NCI-H82 (cell line): ENCODE measurements around the gene RPL12.
A peak's percentile ranks its signal among the peaks of the same experiment; 100 is the strongest.
"Not testable (repeated sequence)": the region's sequence is repeated elsewhere in the genome, so short reads cannot be mapped to it uniquely, and the experiment has no call there.

ENCODE experiments used
- DNase-seq: peaks from one replicate; lab custom pipeline; 2025; lab: John Stamatoyannopoulos, UW

RPL12 gene

DNA sequence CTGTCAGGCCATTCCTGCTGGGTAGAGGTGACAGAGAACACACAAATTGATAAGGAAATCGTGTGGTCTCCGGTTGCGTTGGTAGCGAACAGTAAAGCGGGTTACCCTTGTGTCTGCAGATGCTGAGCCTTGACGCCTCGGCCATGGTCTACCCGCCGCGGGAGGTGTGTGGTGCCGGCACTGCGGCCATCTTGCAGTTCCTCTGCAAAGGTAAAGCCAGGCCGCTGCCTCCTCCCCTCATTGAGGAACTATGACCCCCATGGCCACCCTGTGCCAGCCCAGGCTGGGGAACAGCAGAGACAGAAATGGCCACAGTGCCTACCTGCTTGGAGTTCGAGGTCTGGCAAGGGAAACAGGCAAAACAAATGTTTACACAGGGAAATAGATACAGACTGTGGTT lies 16.4 kb upstream of the RPL12 start:
- DNase-seq: no peak

DNA sequence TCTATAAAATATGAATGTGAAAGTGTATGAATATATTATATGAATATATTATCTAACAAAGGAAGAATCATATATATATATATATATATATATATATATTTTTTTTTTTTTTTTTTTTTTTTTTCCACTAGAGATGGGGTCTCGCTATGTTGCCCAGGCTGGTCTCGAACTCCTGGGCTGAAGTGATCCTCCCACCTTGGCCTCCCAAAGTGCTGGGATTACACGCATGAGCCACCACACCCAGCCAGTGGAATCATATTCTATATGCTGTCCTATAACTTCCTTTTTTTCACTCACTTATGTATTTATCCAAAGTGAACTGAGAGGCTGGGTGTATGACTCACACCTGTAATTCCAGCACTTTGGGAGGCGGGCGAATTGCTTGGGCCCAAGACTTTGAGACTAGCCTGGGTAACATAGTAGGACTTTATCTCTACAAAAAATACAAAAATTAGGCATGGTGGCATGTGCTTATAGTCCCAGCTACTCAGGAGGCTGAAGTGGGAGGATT lies 15.3 kb upstream of the RPL12 start:
- not testable (repeated sequence) for DNase-seq

- DNase-seq: no peak
Observed at GRCh38 chr9:127463911-127464310, 12.7 kb upstream of the RPL12 start.

DNA sequence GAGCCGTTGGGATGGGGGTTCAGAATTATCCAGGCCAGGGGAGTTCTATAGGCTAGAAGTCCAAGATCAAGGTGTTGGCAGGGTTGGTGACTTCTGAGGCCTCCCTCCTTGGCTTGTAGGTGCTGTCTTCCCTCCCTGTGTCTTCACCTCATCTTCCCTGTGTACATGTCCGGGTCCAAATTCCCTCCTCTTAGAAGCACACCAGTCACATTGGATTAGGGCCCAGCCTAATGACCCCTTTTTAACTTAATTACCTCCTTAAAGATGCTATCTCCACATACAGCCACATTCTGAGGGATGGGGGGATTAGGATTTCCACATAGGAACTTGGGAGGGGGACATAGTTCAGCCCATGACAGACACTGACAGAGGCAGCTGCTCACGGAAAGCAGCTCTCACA lies 12.2 kb upstream of the RPL12 start:
- peak; percentile 71 for DNase-seq

DNA sequence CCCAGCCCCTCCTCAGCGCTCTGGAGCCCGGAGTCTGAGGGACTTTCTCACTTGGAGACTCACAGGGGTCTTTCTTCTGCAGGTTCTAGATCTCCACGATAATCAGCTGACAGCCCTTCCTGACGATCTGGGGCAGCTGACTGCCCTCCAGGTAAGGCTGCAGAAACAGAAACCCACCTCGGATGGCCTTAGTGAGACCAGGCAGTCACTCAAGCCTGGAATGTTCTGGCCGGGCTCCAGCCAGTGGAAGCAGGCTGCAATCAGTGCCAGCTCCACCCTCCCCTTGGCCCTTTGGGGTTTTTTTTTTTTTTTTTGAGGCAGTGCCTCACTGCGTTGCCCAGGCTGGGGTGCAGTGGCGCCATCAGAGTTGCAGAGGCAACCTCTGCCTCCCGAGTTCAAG lies 7.7 kb upstream of the RPL12 start:
- DNase-seq: no peak

GRCh38 chr9:127457191-127457878 lies 6.1 kb upstream of the RPL12 start:
- no peak for DNase-seq

GRCh38 chr9:127455324-127455992 lies 4.3 kb upstream of the RPL12 start:
- DNase-seq: no peak

GRCh38 chr9:127452691-127453090 lies 1.5 kb upstream of the RPL12 start:
- no peak for DNase-seq

GRCh38 chr9:127451858-127452656 lies 851 bp upstream of the RPL12 start:
- DNase-seq: peak; percentile 63

GRCh38 chr9:127451608-127451857 lies 327 bp upstream of the RPL12 start:
- DNase-seq: no peak

DNA sequence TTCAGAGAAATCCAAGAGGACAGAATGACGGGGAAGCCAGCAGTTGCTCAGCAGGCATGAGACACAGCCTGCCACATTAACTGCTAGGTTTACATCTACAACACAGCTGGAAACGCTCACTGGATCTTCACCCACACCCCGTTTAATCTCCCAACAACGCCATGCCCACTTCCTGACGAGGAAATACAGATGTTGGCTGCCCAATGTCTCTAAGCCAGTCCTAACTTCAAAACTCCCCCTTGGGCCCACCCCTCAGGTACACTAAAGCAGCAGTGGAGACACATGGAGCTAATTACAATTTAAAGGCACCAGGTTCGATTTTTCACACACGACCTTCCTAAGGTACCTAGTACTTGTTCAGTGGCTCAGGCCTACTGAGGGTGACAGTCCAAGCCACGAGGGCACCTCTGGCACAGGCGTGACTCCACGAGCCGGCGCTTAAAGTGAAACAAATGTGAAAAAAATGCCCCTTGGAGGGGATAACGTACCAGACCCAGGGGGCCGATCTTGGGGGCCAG lies 904 bp downstream of the RPL12 start:
- peak; percentile 43 for DNase-seq

GRCh38 chr9:127449332-127449966 lies 1.8 kb downstream of the RPL12 start:
- no peak for DNase-seq

- DNase-seq: no peak
Observed at GRCh38 chr9:127448112-127448805, 2.9 kb downstream of the RPL12 start.

DNA sequence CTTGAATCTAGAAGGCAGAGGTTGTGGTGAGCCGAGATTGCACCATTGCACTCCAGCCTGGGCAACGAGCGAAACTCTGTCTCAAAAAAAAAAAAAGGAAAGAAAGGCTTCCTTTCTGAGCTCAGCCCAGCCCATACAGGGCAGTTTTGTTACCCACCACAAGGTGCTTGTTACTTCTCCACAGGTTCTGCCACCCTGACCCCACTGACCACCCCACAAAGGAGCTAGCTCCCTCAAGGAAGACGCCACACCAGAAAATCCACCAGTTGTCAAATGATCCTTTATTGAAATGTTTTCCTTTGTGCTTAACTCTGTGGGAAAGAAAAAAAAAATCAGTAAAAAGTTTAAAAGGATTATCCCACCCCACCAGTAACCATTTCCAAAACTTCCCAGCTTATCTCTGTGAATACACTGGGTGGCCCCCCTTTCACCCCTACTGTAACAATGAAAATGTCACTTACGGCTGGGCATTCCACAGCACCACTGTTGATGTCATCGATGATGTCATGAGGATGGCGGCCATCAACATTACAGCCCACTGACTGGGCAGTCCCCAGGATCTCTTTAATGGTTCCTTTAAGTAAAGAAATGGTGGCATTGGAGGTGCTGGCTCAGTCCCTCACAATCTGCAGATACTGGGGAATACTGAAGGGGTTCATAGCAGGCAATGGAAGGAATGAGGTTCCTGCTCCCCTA lies 3.6 kb downstream of the RPL12 start:
- DNase-seq: no peak

DNA sequence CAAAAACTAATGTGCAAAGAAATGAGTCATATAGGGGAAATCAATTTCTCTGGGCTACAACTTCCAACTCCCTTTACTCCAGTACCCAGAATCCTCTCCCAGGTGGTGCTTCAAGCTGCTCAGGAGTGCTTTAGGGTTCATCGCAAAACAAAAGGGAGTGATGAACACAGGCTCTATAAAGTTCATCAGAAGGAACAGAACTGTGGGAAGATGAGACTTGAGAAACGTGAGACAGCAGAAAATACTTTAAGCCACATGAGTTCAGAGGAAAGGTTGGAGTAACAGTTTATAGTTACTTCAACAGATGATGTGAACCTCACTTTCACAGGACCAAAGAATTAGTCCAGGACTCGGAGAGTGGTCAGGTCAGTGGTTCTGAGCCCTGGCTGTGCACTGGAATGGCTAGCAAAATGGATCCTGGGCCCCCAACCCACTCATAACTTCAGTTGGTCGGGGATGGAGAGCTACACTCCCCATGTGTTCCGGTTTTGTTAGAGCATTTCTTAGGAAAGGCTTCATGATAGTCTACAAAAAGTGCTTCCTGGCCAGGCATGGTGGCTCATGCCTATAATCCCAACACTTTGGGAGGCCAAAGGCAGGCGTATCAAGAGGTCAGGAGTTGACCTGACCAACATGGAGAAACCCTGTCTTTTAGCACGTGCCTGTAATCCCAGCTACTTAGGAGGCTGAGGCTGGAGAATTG lies 4.3 kb downstream of the RPL12 start:
- DNase-seq: peak; percentile 46

DNA sequence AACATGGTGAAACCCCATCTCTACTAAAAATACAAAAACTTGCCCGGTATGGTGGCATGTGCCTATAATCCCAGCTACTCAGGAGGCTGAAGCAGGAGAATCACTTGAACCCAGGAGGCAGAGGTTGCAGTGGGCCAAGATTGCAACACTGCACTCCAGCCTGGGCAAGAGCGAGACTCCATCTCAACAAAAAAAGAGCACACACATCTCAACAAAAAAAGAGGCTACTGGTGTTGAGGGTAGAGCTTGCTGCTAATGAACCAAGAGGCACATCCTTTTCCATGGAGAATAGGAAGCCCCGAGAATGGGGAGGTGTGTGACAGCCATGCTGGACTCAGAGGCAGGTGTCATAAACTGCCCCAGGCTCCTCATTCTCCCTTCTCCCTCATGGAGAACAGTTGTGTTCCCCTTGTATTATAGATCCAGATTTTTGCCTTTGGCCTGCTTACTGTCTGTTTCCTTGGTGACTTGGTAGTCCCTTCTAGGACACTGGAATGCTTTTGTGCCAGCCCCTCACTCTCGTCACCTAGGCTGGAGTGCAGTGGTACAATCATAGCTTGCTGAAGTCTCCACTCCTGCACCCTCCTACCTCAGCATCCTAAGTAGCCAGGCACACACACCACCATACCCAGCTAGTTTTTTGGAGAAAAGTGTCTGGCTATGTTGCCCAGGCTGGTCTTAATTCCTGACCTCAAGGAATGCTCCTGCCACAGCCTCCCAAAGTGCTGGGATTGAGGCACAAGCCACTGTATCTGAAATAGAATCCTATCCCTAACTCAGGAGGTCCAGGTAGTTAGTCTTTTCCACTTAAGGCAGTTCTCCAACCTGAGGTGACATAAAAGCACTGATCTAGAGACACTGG lies 5.1 kb downstream of the RPL12 start:
- peak; percentile 59 for DNase-seq

- peak; percentile 60 for DNase-seq
Observed at GRCh38 chr9:127444921-127445850, 6.0 kb downstream of the RPL12 start.

DNA sequence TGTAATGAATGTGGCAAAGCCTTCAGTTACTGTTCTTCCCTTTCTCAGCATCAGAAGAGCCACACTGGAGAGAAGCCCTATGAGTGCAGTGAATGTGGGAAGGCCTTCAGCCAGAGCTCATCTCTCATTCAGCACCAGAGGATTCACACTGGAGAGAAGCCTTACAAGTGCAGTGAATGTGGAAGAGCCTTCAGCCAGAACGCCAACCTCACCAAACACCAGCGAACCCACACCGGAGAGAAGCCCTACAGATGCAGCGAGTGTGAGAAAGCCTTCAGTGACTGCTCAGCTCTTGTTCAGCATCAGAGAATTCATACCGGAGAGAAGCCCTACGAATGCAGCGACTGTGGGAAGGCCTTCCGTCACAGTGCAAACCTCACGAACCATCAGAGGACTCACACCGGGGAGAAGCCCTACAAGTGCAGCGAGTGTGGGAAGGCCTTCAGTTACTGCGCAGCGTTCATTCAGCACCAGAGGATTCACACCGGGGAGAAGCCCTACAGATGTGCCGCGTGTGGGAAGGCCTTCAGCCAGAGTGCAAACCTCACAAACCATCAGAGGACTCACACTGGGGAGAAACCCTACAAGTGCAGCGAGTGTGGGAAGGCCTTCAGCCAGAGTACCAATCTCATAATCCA lies 6.8 kb downstream of the RPL12 start:
- DNase-seq: peak; percentile 55
